Body of pancreas (tissue), 4 donors: Measurements from ENCODE around the gene MRPL46.
"Not testable (repeated sequence)": the region's sequence is repeated elsewhere in the genome, so short reads cannot be mapped to it uniquely, and the experiment has no call there.

Experiments used
- CTCF ChIP-seq, 7 experiments: fragments of 450-650 bp in 4 of 7; fragments of 200-600 bp in 3 of 7; sonication (generic) in 3 of 7; IDR thresholded peaks; one replicate each; pipeline ENCODE4 v1.5.1; 2016 to 2019; ENCODE audit warnings: antibody characterized with exemption in 7 of 7
- POLR2A ChIP-seq, 3 donors: fragments of 450-650 bp; IDR thresholded peaks; one replicate each; pipeline ENCODE4 v1.6.1; 2016; ENCODE audit warnings: antibody characterized with exemption in 3 of 3, mild to moderate bottlenecking in 2 of 3

DNA sequence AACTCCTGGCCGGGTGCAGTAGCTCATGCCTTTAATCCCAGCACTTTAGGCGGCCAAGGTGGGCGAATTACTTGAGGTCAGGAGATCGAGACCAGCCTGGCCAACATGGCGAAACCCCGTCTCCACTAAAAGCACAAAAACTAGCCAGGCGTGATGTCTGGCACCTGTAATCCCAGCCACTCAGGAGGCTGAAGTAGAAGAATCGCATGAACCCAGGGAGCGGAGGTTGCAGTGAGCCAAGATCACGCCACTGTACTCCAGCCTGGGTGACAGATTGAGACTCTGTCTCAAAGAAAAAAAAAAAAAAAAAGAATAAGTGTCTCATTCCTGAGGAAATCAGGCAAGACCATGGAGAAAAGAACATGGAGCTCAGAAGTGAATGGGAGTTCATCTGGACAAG, 1.5 kb upstream of the MRPL46 start:
- not testable (repeated sequence) for TF ChIP-seq CTCF, POLR2A (IDR thresholded peaks at IDR 0.05)
